Measurements from ENCODE around the gene TERT.

TERT gene

DNA sequence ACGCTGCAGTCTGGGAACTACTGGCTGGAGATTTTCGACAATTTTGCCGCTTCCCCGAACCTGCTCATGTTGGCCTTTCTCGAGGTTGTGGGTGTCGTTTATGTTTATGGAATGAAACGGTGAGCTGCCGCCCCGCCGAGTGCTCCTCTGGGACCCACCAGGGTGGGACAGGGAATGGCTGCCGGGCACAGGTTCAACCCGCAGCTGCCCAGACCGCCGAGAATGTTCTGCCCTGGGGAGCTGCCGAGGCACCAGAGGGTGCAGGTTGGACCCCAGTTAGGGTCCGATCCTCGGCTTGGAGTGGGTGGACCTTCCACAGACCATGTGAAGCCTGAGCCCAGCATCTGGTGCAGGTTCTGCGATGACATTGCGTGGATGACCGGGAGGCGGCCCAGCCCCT is 50.6 kb downstream of the TERT start:
- no peak for DNase-seq (ENCODE audit: low read depth)
- H3K4me3 ChIP-seq (ENCODE audit: low read length) = no peak overlapping the region
- TF ChIP-seq, protein P1, sequence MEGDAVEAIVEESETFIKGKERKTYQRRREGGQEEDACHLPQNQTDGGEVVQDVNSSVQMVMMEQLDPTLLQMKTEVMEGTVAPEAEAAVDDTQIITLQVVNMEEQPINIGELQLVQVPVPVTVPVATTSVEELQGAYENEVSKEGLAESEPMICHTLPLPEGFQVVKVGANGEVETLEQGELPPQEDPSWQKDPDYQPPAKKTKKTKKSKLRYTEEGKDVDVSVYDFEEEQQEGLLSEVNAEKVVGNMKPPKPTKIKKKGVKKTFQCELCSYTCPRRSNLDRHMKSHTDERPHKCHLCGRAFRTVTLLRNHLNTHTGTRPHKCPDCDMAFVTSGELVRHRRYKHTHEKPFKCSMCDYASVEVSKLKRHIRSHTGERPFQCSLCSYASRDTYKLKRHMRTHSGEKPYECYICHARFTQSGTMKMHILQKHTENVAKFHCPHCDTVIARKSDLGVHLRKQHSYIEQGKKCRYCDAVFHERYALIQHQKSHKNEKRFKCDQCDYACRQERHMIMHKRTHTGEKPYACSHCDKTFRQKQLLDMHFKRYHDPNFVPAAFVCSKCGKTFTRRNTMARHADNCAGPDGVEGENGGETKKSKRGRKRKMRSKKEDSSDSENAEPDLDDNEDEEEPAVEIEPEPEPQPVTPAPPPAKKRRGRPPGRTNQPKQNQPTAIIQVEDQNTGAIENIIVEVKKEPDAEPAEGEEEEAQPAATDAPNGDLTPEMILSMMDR (IDR thresholded peaks at IDR 0.05; ENCODE audit: insufficient read depth, low read depth, low read length, missing control alignments) = no peak

DNA sequence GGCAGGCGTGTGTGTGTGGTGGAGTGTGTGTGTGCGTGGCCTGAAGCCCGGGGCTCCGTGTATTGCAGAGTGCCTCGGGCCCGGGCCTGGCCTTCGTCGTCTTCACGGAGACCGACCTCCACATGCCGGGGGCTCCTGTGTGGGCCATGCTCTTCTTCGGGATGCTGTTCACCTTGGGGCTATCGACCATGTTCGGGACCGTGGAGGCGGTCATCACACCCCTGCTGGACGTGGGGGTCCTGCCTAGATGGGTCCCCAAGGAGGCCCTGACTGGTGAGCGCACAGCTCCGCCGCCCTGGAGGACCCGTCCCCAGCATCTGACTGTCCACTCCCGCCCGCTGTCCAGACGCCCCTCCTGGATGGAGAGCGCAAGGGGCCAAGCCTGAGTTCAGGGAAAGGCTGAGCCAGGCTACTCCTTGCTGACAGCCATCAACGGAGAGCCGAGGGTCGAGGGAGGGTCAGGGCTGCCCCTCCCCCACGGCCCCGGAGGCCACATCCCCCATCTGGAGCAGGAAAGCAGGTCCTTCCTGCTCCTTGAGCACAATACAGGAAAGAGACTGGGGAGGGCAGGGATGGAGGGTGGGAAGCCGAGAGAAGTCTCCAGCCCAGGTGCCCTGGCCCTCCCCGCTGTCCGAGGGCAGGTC is 51.3 kb downstream of the TERT start:
- TF ChIP-seq, protein P1 (IDR thresholded peaks at IDR 0.05; ENCODE audit: insufficient read depth, low read depth, low read length, missing control alignments) = no peak
- no peak for DNase-seq (ENCODE audit: low read depth)
- no peak overlapping the region for H3K4me3 ChIP-seq (ENCODE audit: low read length)

DNA sequence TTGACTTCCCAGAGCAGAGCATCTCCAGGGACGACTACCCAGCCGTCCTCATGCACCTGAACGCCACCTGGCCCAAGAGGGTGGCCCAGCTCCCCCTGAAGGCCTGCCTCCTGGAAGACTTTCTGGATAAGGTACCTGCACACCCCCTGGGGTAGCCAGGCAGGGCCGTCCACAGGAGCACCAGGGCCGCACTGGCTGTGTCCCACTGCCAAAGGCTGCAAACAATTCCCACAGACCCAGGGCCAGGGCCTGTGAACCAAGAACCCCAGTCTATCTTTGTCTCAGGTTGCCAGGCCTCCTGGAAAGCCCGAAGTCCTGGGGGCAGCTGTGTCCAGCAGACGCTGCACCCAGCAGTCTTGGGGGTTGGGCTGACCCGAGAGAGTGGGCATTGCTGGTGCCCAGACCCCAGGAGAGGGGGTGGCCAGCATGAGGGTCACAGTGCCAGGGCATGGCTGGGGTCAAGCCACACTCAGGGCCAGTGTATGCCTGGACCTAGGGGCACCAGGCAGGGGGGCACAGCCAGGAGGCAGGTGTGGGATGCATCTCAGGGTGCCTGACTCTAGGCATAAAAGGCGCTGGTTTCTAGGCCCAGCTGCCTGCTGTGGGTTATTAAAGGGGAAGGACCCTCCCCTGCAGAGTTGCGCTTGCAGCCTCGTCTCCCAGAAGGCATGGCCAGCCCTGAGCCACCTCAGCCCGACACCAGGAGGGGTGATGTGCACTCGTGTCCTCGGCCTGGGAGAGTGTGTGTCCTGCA is 52.0 kb downstream of the TERT start:
- H3K4me3 ChIP-seq (ENCODE audit: low read length) = no peak overlapping the region
- DNase-seq (ENCODE audit: low read depth) = no peak
- TF ChIP-seq, protein P1 (IDR thresholded peaks at IDR 0.05; ENCODE audit: insufficient read depth, low read depth, low read length, missing control alignments) = no peak

DNA sequence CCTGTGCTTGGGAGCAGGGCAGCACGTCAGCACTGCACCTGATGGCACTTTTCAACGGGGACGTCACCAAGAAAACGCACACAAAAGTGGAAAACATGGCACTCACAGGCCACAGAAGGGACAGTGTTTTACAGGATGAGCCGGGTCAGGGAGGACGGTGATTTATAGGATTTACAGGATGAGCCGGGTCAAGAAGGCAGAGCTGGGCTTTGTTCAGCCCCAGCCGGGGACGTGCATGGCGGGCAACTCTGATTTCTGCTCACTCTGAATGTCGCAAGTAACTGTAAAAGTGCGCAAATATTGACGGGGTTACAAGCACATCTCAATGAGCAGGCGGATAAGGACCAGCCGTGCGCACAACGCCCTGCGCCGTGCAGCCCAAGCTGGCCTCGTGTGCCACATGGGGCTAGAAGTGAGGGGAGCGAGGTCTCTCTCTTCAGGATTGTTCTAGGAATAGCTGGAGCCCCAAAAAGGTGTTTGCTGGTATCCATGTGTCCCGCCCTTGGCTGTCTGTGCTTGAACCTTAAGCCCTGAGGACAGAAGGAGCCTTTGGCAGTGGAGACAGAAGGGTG is 53.3 kb downstream of the TERT start:
- DNase-seq (ENCODE audit: low read depth) = no peak
- no peak overlapping the region for H3K4me3 ChIP-seq (ENCODE audit: low read length)
- TF ChIP-seq, protein P1 (IDR thresholded peaks at IDR 0.05; ENCODE audit: insufficient read depth, low read depth, low read length, missing control alignments) = no peak

DNA sequence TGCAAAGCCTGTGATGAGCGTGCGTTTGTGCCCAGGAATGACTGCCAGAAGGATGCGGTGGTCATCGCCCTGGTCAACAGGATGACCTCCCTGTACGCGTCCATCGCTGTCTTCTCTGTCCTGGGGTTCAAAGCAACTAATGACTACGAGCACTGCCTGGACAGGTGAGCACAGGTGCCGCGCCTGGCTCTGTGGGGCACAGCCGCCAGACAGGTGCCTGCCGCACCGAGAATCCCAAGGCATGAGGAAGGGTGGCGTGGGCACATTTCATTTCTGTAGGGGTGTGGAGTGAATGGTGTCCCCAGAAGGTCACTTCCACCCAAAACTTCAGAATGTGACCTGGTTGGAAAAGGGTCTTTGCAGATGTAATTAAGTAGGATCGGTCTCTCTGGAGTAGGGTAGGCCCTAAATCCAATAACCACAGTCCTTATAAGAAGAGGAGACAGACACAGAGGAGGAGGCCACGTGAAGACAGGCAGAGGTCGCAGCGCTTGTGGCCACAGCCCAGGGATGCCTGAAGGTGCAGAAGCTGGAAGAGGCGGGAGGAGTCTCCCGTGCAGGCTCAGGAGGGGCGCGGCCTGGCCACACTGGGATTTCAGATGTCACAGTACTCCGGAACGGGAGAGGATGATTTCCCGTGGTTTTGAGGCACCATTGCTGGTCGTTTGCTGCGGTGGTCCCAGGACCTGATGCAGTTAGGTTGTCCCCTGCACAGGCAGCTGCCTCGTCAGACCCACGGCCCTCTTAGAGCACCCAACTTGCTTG is 54.2 kb downstream of the TERT start:
- TF ChIP-seq, protein P1 (IDR thresholded peaks at IDR 0.05; ENCODE audit: insufficient read depth, low read depth, low read length, missing control alignments) = no peak
- no peak for DNase-seq (ENCODE audit: low read depth)
- no peak overlapping the region for H3K4me3 ChIP-seq (ENCODE audit: low read length)

GRCh38 chr5:1239505-1240251 is 55.2 kb downstream of the TERT start:
- DNase-seq (ENCODE audit: low read depth) = no peak
- TF ChIP-seq, protein P1 (IDR thresholded peaks at IDR 0.05; ENCODE audit: insufficient read depth, low read depth, low read length, missing control alignments) = no peak

More at GRCh38 chr5:1239505-1240251, 55.2 kb downstream of the TERT start:
- no peak overlapping the region for H3K4me3 ChIP-seq (ENCODE audit: low read length)
